SU-DHL-6 (cell line): ENCODE data around the gene TRAPPC10.

ENCODE experiments used
- H2AFZ ChIP-seq: fragments of 200-600 bp; sonication (generic); 2 replicates; pipeline ENCODE4 v1.6.1; 2014; ENCODE audit warnings: low read depth, mild to moderate bottlenecking, moderate library complexity, mixed read lengths, antibody characterized with exemption, low read length; ENCODE audit not compliant: severe bottlenecking
- H3F3A ChIP-seq: fragments of 200-600 bp; shearing (Covaris generic); 2 replicates; pipeline ENCODE4 v1.6.0; 2016; ENCODE audit warnings: antibody characterized with exemption, mild to moderate bottlenecking; ENCODE audit not compliant: insufficient read depth
- H3K27ac ChIP-seq: fragments of 200-600 bp; sonication (generic); 2 replicates; pipeline ENCODE4 v1.5.1; 2016; ENCODE audit warnings: low read depth, mild to moderate bottlenecking, low read length, moderate library complexity, mixed read lengths
- H3K27me3 ChIP-seq: fragments of 200-600 bp; sonication (generic), shearing (Covaris generic); 2 replicates; pipeline ENCODE4 v1.6.0; 2014; ENCODE audit warnings: mild to moderate bottlenecking, low read length
- H3K36me3 ChIP-seq: fragments of 200-600 bp; sonication (generic); 2 replicates; pipeline ENCODE4 v1.6.1; 2014; ENCODE audit warnings: mild to moderate bottlenecking, low read length, mixed read lengths
- H3K4me2 ChIP-seq: fragments of 300-600, 200-600 bp; shearing (Covaris generic), sonication (generic); 2 replicates; pipeline ENCODE4 v1.6.0; 2014; ENCODE audit warnings: low read length, low read depth, mild to moderate bottlenecking; ENCODE audit not compliant: poor library complexity, severe bottlenecking
- H3K4me3 ChIP-seq: fragments of 200-600 bp; sonication (generic); 2 replicates; pipeline ENCODE4 v1.5.1; 2014; ENCODE audit warnings: antibody characterized with exemption, low read length, mild to moderate bottlenecking, mixed read lengths; ENCODE audit not compliant: insufficient read depth, poor library complexity, severe bottlenecking
- H3K79me2 ChIP-seq: fragments of 200-600 bp; sonication (generic); 2 replicates; pipeline ENCODE4 v1.6.1; 2014; ENCODE audit warnings: mild to moderate bottlenecking, low read length, moderate library complexity; ENCODE audit not compliant: insufficient read depth
- H3K9ac ChIP-seq: fragments of 200-600 bp; sonication (generic); 2 replicates; pipeline ENCODE4 v1.7.0; 2014; ENCODE audit warnings: mild to moderate bottlenecking, low read length
- H3K9me2 ChIP-seq: fragments of 200-600 bp; sonication (generic); replicated peaks from 2 replicates; pipeline ENCODE4 v1.6.1; 2014; ENCODE audit warnings: low read length; ENCODE audit not compliant: insufficient read depth
- H3K9me3 ChIP-seq: fragments of 200-600 bp; sonication (generic); 2 replicates; pipeline ENCODE4 v1.6.1; 2014; ENCODE audit warnings: low read length, mixed read lengths; ENCODE audit not compliant: insufficient read depth
- H4K20me1 ChIP-seq: fragments of 200-600 bp; sonication (generic); 2 replicates; pipeline ENCODE4 v1.6.1; 2014; ENCODE audit warnings: low read depth, mild to moderate bottlenecking, antibody characterized with exemption, low read length, moderate library complexity, mixed read lengths
- CTCF ChIP-seq: fragments of 200-600 bp; sonication (generic); IDR thresholded peaks from one replicate; pipeline ENCODE4 v1.5.1; 2017; ENCODE audit warnings: antibody characterized with exemption, mild to moderate bottlenecking, low read length, moderate library complexity; ENCODE audit not compliant: insufficient read depth, poor library complexity, severe bottlenecking
- EZH2phosphoT487 ChIP-seq: fragments of 200-600 bp; sonication (generic), shearing (Covaris generic); conservative IDR thresholded peaks from 2 replicates; pipeline ENCODE4 v1.6.1; 2018; ENCODE audit warnings: mild to moderate bottlenecking, antibody characterized with exemption, low read length, moderate library complexity, mixed read lengths

Gene TRAPPC10

GRCh38 chr21:44019568-44019958, 7.5 kb downstream of the TRAPPC10 start:
- no peaks in the 10 kb centered on the region for H3K9me2 ChIP-seq
- H2AFZ ChIP-seq: no peak overlapping the region
- peaks cover 10% of the 10 kb centered on the region; the same call in 1 of the 2 replicates for H4K20me1 ChIP-seq
- H3K4me3 ChIP-seq: no peak overlapping the region
- H3F3A ChIP-seq: peaks cover 15% of the 10 kb centered on the region
- no peaks in the 10 kb centered on the region for H3K9me3 ChIP-seq
- no peak overlapping the region for H3K9ac ChIP-seq
- H3K36me3 ChIP-seq: no peaks in the 10 kb centered on the region
- TF ChIP-seq CTCF (no peak), EZH2phosphoT487 (no peak)
- H3K79me2 ChIP-seq: peaks cover 99% of the 10 kb centered on the region
- no peak overlapping the region for H3K4me2 ChIP-seq
- no peaks in the 10 kb centered on the region for H3K27me3 ChIP-seq
- H3K27ac ChIP-seq: no peak overlapping the region

DNA sequence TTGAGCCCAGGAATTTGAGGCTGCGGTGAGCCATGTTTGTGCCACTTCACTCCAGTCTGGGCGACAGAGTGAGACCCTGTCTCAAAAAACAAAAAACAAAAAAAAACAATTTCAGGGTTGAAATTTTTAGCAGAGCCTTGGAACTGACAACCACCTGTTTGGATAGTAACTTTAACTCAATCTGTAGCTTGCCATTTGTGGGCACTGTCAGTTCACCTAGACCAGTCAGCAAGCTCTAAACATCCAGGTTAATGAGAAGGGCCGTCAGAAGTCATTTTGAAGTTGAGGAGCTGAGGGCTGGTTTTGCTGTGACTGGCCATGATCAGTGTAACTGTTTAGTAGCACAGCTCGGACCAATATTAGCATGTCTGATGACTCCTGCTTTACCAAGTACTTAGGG, 8.4 kb downstream of the TRAPPC10 start:
- Histone ChIP-seq H3K79me2 (peaks cover 99% of the 10 kb centered on the region), H3K36me3 (no peaks in the 10 kb centered on the region), H3K27ac (no peak overlapping the region), H2AFZ (no peak overlapping the region), H3K27me3 (no peaks in the 10 kb centered on the region), H3K9ac (no peak overlapping the region), H3K4me2 (no peak overlapping the region), H3K9me3 (no peaks in the 10 kb centered on the region), H3K4me3 (no peak overlapping the region), H4K20me1 (peaks cover 19% of the 10 kb centered on the region; the same call in 1 of the 2 replicates), H3F3A (peaks cover 8% of the 10 kb centered on the region; the same call in 1 of the 2 replicates), H3K9me2 (no peaks in the 10 kb centered on the region)
- TF ChIP-seq CTCF: no peak
- TF ChIP-seq EZH2phosphoT487: no peak

- no peak overlapping the region for H3K4me2 ChIP-seq
- H3K4me3 ChIP-seq: no peak overlapping the region
- H3K9me2 ChIP-seq: no peaks in the 10 kb centered on the region
- H3K79me2 ChIP-seq: peaks cover 99% of the 10 kb centered on the region
- no peaks in the 10 kb centered on the region for H3K36me3 ChIP-seq
- peaks cover 24% of the 10 kb centered on the region; the same call in 1 of the 2 replicates for H4K20me1 ChIP-seq
- H3K9me3 ChIP-seq: no peaks in the 10 kb centered on the region
- H3K9ac ChIP-seq: no peak overlapping the region
- peaks cover 8% of the 10 kb centered on the region; the same call in 1 of the 2 replicates for H3F3A ChIP-seq
- no peak overlapping the region for H2AFZ ChIP-seq
- no peak overlapping the region for H3K27ac ChIP-seq
- no peak for TF ChIP-seq CTCF
- TF ChIP-seq EZH2phosphoT487: no peak
- H3K27me3 ChIP-seq: no peaks in the 10 kb centered on the region
Observed at GRCh38 chr21:44021064-44021463, 9.0 kb downstream of the TRAPPC10 start.

GRCh38 chr21:44024257-44024656, 12.1 kb downstream of the TRAPPC10 start:
- Histone ChIP-seq H3K9ac (no peak overlapping the region), H3K36me3 (no peaks in the 10 kb centered on the region), H3K4me2 (no peak overlapping the region), H3F3A (peaks cover 8% of the 10 kb centered on the region; the same call in 1 of the 2 replicates), H4K20me1 (peaks cover 35% of the 10 kb centered on the region; the same call in 1 of the 2 replicates), H3K79me2 (peaks cover 99% of the 10 kb centered on the region), H3K27me3 (no peaks in the 10 kb centered on the region), H2AFZ (no peak overlapping the region), H3K4me3 (no peak overlapping the region), H3K9me2 (no peaks in the 10 kb centered on the region), H3K9me3 (no peaks in the 10 kb centered on the region), H3K27ac (no peak overlapping the region)
- TF ChIP-seq CTCF (no peak), EZH2phosphoT487 (no peak)
